Left hindlimb (tissue), 1 donor: ENCODE results near the gene ARHGAP6.
"Not testable (repeated sequence)": the region's sequence is repeated elsewhere in the genome, so short reads cannot be mapped to it uniquely, and the experiment has no call there.

ENCODE experiments used
- DNase-seq: peaks from one replicate; pipeline ENCODE4 v3.0.0-alpha.2; 2018

ARHGAP6 gene

DNA sequence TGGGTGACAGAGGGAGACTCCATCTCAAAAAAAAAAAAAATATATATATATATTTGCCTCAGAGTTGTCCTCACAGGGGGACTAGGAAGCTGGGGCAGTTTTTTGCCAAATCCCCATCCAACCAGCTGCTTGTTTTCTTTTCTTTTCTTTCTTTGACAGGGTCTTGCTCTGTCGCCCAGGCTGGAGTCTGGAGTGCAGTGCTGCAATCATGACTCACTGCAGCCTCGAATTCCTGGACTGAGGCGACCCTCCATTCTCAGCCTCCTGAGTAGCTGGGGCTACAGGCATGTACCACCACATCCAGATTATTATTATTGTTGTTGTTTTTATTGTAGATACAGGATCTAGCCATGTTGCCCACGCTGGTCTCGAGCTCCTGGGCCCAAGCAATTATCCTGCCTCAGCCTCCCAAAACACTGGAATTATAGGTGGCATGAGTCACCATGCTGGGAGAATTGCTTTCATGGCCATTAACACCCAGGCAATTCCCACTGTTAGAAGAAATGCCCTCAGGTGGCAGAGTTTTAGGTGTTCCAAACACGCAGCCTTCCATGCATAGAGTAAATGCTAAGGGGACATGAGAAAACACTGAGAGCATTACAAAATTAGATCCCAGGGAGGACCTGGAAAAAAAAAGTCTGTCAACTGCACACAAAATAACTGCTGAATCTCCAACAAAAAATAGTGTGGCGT lies 98.0 kb downstream of the ARHGAP6 start:
- DNase-seq: no peak

DNA sequence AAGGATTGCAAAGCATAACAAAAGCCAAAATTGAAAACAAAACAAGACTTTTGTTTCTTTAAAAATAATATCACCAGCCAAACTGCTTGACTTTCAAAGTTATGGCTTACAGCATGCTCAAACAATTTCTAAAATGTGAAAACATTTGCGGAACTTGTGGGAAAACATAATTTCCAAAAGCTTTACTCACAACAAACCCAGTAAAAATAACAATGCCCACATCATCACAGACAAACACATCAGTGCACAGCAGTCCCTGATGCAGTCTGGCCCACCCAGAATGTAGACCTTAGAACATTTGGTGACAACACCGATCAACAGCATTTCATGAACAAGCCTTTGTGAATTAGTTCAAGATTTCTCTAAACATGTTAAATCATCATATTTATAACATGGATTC lies 98.9 kb downstream of the ARHGAP6 start:
- no peak for DNase-seq

DNA sequence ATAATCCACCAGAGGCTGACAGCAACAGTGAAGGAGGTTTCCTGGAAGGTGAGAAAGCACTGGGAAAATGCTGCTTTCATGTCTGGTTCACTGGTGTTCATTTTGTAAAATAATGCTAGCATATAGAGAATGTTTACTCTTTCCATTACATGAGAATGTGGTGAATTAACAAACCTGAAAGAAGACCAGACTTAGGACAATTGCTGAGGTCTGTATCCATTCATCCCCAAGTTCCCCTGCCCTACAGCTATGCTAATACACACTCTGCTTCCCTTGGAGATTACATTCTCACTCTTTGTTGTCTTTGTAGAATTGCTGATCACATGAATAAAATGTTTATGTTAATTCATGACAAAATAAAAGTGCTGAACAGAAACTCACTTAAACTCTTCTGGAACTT lies 99.5 kb downstream of the ARHGAP6 start:
- DNase-seq: no peak

DNA sequence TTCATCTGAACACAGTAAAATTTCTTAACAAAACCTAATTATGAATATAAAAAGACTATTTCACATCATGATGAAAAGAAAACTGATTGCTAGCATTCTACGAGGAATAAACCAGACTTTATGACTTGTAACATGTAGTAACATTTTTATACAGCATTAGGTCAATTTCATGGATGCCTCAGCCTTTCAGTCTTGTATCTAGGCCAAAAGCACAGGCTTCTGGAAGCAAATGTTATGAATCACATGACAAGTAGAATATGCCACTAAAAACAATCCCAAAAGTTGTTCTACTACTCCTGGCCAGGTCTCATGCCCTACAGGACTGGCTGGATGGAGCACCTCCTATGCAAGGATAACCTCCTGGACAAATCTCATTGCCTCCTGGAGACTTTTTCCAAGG lies 101.2 kb downstream of the ARHGAP6 start:
- no peak for DNase-seq

DNA sequence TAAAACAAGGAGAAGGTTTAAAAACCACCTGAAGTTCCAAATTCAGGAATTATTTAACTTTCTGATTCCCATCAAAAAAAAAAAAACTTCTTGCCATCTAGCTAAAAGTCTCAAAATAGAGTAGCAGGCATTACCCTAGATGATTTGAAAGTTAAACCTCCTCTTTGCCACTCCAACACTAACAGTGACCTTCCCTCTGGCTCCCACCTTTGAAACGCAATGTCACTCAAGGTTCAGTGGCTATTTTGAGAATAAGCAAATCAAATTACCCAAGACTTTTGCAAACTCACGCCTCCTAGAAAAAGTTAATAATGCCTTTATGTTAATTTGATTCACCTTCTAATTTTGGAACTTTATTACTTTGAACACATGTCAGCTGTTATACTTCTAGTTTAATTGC lies 103.2 kb downstream of the ARHGAP6 start:
- DNase-seq: no peak

DNA sequence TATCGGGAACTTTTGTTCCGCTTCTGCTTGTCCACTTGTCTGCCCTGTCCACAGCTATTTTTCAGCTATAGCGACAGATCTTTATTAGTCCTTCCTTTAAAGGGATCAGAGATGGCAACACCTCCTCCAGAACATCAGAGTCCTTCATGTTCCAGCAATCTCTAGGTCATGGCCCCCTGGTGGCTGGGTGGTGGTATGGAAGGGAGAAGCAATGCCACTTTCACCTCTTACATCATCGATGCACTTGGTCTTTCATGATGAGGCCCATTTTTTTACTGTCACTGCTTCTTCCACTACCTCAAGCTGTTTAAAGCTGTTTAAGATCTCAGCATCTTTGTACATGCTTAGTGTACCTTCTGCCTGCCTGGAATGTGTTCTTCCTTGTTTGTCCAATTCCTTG lies 106.7 kb downstream of the ARHGAP6 start:
- no peak for DNase-seq

DNA sequence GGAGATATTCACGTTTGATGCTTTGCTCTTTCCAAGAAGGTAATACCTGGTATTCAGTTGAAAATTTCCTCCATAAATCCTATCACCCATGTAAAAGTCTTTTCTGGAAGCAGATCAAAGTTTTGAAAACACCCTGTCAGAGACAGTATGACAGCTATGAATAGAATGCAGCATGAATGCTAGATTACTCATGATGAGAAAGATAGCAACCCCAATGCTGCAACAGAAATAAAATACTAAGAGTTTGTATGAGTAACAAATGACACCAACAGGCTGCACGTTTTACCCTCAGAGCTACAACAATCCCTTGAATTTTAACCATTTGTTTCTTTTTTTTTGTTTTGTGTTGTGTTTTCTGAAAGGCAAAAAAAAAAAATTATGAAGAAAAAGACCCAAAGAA lies 108.6 kb downstream of the ARHGAP6 start:
- no peak for DNase-seq

DNA sequence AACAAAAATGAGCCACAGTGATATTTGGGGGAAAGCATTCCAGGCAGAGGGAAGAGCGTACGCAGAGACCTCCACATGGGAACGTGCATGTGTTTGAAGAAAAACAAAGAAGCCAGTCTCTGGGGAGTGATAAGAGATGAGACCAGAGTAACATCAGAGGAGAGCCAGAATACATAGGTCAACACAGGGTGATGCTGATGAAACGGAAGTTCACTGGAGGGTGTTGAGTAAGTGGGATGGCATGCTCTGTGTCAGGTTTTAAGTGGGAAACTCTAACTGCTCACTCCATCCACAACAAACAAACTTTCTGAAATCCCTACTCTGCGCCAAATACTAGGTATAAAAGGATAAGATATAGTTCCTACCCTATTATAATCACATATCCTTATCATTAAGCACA lies 110.0 kb downstream of the ARHGAP6 start:
- DNase-seq: no peak

DNA sequence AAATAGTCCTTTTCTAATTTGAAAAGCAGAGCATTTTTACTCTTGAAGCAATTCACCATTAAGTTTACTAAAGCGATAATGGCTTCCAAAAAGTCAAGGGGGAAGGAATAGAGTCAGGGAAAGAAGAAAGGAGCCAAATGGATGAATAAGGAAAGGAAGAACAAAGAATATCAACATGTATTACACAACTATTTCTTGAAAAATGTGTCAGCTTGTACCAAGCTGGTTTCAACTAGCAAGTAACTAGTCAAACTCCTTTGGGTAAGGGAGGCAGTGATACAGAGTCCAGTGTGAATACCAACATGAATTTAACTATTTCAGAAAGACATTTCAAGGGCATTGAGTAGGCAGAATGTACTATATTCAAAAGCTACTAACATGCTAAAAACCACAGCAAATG lies 112.1 kb downstream of the ARHGAP6 start:
- DNase-seq: no peak

DNA sequence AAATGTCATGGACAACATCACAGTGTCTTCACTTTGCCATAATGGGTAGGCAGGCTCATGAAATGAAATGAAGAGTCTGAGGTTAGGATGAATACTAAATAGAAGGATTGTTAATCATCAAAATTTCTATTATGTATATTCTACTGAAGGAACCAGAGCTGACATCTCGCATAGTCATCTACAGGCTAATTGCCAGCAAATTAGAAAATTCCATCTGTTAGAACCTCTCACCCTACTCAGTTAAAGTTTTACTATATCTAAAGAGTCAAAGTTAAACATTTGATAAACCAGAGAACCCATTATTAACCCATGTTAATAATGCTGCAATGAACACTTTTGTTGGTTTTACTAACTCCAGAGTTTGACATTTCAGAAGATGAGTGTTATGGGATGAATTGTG lies 114.6 kb downstream of the ARHGAP6 start:
- DNase-seq: no peak

DNA sequence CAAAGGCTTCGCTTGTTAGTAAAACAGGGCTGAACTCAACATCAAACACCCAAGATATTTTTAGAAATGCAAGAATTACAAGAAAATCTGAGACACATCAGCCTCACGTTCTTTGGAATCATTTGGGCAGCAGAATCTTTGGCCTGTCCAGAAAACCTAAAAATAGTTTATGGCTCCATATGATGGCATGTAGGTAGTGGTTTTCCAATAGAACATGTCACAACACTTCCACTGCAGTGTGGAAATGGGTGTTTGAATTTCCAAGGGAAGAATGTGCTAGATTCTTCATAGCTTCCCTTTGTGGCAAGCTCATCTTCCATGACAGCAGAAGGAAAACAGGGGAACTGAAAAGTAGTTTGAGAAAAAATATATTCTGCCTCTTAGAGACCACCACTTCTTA lies 118.8 kb downstream of the ARHGAP6 start:
- DNase-seq: no peak

DNA sequence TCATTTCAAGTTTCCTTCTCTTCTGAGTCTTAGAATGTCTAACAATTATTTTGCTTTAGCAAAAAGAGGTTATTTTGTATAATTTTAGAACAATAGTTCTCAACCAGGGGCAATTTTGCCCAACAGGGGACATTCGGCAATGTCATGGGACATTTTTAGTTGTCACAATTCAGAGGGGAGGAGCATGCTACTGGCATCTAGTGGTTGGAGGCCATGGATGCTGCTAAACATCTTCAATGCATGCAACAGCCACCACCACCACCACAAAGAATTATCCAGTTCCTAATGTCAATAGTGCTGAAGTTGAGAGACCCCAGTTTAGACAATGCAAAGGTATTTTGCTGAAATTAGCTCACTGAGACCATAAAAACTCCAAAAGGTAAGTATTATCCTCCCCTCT lies 122.5 kb downstream of the ARHGAP6 start:
- DNase-seq: no peak

DNA sequence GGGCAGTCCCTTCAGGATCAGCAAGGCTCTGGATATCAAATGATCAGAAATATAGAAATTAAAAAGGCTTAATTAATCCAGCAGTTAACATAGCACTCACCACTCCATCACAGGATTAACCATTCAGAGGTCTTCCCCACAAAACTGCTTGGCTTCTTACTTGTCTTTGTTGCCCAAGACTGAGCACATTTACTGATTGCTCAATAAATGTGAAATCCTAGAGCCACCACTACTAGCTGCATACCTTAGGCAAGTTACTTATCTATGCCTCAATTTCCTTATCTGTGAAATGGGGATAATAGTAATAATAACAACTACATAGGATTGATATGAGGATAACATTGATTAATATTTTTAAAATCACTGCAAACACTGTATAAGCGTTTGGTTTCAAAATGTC lies 124.2 kb downstream of the ARHGAP6 start:
- DNase-seq: no peak

DNA sequence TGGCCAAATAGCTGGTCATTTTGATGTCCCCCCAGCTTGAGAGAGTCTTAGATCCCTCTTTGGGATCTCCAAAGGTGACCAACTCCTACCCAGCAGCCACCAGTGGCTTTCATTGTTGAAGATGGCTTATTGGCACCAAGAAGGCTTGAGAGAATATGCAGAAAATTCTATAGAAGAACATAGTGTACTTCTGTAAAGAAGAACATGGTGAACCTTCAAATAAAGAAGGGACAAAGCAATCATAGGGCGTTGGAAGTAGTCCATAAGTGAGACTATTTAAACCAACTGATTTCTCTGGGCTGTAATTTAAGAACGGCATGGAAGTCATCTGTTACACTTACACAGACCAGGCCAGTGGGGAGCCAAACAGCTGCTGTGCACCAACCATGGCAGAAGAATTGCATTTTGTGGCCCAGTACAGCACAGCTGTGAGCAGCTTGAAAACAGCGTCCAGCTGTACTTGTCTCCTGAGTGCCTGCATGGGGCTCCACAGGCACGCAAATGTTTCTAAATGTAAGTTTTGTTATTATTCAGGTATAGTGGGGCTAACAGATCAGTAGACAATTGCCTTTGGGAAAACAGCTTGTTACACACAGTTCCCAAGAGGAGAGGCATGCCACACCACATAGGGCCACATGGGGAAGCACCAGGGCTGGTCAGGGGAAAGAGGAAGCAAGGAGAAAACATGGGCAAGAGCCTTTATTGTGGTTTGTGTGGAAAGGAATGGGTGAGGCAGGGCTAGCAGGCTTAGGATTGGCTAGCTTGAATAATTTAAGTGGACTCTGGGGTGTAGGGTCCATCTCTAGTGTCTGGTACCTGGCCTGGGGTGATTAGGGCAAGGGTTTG lies 125.0 kb downstream of the ARHGAP6 start:
- peak; percentile 40 for DNase-seq

DNA sequence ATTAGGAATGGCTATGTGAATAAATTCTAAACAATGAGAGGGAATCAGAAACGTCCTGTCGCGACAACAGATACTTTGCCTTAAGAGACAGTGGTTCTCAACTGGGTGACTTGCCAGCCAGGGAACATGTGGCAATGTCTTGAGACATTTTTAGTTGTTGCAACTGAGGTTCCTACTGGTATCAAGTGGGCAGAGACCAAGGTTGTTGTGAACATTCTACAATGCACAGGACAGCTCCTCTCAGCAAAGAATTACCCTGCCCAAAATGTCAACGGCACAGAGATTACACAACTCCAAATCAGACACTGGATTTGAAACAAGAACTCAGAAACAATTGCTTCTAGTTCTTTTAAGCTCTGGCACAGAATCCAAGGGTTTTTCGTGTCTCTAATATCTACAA lies 128.6 kb downstream of the ARHGAP6 start:
- DNase-seq: no peak

DNA sequence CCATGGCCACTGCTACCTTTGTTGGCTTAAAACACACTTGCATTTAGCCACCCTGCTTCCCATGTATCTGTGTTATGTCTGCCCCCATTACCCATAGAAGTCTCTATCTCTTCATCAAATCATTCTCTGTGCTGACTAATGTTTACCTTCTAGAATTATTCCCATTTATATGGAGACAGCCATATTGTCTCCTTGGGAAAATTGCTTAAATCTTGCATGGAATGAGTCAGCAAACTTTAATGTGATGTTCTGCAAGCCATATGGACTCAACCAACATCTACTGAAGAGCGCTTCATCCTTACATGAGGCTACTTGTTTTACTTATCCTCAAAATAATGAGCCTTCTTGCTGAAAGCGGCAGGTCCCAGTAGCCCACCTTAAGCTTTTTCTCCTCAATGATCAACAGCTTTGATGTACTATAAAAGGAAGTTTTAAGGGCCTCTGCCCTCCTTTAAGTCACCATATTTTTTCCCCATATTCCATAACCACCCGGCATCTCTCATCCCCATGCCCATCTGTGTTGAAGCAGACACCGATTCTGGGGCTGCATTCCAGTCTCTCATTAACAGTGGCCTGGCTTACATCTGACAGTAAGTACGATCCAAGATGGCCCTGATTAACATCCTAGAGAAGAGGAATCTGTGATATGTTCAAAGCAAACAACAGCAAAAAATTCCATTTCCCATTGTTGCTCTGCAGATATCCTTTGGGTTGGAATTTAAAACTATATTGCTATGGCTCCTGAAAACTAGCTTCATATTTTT lies 130.4 kb downstream of the ARHGAP6 start:
- DNase-seq: no peak

DNA sequence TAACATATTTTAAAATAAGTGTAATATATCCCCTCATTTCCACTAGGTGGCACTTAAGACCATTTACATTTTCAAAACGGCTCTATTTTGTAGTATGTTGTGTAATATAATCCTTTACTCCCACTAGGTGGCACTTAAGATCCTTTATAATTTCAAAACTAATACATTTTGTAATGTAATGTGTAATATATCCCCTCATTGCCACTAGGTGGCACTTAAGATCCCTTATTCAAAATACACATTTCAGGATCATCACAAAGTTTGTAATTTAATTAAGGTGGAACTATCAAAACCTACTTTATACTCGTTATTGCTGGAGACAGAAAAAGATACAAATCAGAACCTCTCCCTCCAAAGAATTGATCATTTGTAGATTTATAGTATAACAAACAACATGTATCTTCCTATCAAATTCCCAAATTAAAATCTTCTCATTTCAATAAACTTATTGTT lies 132.5 kb downstream of the ARHGAP6 start:
- no peak for DNase-seq

DNA sequence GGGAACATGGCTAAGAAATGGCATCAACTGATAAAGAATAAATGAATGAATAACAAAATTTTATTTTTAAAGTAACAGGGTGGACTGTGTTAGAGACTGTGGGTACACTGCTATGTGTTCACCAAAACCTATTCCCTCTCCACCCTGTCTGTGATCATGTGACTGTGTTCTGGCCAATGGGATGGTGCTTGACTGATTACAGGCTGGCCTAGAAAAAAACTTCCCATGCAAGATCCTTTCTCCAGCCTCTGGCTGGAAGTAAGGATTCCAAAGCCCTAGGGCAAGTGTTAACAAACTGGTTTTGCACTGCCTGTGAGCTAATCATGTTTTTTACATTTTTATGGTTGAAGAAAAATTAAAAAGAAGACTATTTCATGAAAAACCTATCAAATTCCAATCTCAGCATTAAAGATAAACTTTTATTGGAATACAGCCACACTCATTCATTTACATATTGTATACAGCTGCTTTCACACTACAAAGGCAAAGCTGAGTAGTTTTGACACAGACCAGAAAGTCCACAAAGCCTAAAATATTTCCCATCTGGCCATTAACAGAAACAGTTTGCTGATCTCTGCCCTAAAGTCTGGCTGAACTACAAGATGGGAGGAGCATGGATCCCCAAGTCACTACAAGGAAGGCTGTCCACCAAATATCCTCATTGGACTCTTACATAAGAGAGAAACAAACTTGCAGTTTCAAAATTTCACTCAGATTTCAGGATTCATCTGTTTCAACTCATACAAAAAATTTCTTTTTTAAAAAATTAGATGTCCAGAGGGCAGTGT lies 133.2 kb downstream of the ARHGAP6 start:
- DNase-seq: no peak

DNA sequence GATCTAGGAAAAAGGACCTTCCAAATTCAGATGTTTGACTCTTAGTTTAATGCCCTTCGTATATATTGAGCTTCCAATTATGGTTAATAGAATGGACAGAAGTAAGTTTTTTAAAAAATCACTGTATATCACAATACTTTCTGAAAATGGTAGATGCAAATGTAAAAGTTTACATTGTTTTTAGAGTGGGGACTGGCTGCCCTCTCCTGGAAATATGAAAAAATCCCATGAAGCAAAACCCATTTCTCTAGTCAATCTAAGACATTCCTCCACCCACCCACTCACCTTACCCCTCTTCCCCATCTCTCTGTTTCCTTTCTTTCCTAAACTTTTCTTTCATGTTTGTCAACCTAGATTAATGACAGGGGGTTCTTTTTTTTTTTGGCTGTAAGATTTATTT lies 134.5 kb downstream of the ARHGAP6 start:
- DNase-seq: no peak

DNA sequence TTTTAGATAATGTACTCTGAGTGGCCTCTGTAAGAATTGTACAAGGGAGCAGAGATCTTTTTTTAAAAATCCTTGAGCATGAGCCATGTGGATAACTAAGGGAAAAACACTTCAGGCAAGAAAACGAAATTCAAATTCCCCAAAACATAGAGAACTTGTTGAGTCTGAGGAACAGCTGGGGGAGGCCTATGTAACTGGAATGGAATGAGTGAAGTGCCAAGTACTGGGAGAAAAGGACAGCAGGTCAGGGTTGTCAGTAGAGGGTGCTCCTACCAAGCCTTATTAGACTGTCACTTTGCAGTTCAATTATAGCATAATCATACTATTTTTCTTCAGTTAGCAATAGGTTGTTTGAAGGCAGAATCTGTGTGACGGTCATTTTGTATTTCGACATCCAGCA lies 135.1 kb downstream of the ARHGAP6 start:
- no peak for DNase-seq

DNA sequence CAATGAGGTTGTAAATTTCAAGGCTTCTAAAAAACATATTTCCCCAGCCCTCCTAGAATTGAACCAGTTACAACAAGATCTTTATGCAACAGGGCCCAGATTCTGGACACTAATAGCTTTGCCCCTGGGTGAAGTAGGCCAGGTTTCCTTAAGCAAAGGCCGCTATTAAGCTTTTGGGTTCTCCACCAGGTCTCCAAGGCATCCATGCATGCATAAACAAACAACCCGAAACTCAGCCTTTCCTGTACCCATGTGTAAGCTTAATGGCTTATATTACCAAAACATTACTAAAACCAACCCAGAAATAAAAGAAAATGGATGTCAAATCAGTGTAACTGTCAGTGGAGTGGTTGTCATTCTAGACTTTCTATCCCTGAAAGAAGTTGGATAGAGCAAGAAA lies 137.1 kb downstream of the ARHGAP6 start:
- no peak for DNase-seq

DNA sequence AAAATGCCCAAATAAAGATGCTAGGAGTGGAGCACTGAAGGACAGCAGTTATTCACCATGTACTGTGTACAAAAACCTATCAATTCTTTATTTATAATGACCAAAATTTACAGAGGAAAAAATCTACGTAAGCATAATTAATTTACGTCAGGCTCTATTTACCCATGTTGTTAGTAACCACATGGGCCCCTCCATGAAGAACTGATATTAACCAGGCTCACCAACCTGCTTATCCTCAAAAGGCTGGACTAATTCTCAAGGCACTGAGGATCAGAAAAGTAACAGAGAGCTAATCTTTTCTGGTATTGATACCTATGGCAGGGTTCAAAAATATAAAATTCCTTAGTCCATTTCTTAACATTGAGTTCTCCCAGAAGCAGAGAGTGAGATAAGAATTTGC lies 140.0 kb downstream of the ARHGAP6 start:
- DNase-seq: no peak

DNA sequence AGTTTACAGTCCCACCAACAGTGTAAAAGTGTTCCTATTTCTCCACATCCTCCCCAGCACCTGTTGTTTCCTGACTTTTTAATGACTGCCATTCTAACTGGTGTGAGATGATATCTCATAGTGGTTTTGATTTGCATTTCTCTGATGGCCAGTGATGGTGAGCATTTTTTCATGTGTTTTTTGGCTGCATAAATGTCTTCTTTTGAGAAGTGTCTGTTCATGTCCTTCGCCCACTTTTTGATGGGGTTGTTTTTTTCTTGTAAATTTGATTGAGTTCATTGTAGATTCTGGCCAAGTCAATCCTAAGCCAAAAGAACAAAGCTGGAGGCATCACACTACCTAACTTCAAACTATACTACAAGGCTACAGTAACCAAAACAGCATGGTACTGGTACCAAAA lies 146.5 kb downstream of the ARHGAP6 start:
- not testable (repeated sequence) for DNase-seq
